MM.1S (cell line): ENCODE data around the gene SFXN4.

Source experiments
- CTCF ChIP-seq: fragments of 300-600 bp; sonication (generic); IDR thresholded peaks from 2 replicates; pipeline ENCODE4 v1.5.1; 2016; ENCODE audit warnings: antibody characterized with exemption, low read length, mixed read lengths
- EZH2 ChIP-seq: fragments of 300-600 bp; sonication (generic); optimal IDR thresholded peaks from 2 replicates; pipeline ENCODE3; 2017; ENCODE audit warnings: low read depth, mild to moderate bottlenecking, antibody characterized with exemption, low read length, mixed read lengths

- TF ChIP-seq CTCF (no peak), EZH2 (no peak)
These were observed 32.4 kb upstream of the SFXN4 start for GRCh38 chr10:119197921-119198320.
